SW480 (cell line): Measurements from ENCODE around the gene KCTD19.
"Not testable (repeated sequence)": the region's sequence is repeated elsewhere in the genome, so short reads cannot be mapped to it uniquely, and the experiment has no call there.

ENCODE experiments used
- DNase-seq: peaks from one replicate; pipeline ENCODE4 v3.0.0-alpha.2; 2016; ENCODE audit warnings: low spot score

The KCTD19 gene

DNA sequence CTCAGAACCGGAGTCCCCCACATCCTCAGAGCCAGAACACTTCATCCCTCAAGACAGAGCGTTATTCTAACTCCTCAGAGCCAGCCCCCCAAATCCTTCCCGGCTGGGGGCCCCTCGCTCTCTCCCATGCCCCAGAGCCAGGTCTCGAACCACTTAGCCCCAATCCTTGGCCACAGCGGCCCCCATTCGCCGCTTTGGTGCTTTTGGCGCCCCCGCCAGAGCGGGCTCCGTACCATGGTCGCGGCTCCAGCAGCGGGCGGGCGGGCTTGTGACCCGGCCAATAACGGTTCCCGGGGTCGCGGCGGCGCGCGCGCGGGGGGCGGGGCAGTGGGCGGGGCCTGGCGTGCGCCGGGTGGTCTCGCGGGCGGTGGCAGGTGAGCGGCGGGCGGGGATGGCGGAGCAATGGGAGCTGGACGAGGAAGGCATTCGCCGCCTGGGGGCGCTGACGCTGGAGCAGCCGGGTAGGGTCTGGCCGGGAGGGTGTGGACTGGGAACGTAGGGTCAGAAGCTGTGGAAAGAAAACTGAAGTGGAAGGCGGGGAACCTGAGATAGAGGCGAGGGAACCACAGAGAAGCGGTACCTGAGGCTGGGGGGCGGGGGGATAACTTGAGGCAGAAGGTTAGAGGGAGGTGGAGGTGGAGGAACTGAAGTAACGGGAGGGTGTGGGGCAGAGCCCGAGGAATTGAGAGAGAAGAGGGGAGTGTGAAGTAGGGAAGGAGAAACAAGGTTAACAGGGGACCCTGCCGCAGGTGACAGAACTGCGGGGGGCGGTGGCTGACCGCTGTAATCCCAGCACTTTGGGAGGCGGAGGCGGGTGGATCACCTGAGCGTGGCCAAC is at the start of gene KCTD19, which contains the start of gene LRRC36:
Gene KCTD19, minus strand, starts transcription at position 270 of the 838 bp plus-strand sequence. Its CDS starts 34 bp downstream, at position 236.
Gene LRRC36, plus strand, starts transcription at position 344 of the 838 bp plus-strand sequence. Its CDS starts 48 bp downstream, at position 392.
- peak; percentile 45 for DNase-seq

DNA sequence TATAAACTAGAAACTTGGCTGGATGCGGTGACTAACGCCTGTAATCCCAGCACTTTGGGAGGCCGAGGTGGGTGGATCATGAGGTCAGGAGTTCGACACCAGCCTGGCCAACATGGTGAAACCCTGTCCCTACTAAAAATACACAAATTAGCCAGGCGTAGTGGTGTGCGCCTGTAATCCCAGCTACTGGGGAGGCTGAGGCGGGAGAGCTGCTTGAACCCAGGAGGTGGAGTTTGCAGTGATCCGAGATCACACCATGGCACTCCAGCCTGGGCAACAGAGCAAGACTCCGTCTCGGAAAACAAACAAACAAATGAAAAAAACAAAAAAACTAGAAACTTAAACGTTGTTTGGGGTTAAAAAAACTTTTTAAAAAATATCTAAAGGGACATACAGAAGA is 49.5 kb upstream of the KCTD19 start:
- DNase-seq, result not testable (repeated sequence)

DNA sequence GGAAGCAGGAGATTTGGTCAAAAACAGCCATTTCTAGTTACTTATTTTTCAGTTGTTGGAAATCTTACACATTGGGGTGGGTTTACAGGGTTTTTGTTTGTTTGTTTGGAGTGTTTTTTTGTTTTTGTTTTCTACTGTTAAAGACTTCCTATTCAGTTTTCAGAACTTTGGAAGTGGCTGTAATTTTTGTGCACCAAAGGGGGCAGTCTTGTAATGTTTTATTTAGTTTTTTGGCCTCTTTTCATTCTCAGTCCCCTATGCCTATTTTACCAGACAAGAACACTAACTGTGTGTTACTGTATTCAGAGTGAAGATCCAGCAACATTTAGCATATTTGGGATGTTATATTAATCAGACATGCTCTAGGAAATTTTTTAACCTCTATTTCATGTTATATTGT is 46.1 kb upstream of the KCTD19 start:
- DNase-seq, result peak; percentile 22

DNA sequence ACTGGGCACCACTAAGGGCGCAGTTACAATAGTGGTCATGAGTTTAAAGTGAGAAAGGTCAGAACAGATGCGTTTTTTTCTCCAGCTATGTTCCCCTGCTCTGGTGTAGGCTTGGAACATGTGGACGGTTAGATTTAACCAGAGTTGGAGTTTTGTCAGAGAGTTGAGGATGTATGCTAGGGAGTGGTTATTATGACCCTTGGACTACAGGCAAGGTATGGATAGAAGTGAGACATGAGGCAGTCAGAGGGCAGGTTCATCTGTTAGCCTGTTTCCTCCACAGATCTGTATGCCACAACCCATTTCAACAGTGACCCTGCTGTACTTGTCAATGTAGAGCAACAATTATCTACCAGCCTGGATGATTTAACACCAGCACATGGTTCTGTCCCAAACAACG is 44.1 kb upstream of the KCTD19 start:
- DNase-seq, result no peak

DNA sequence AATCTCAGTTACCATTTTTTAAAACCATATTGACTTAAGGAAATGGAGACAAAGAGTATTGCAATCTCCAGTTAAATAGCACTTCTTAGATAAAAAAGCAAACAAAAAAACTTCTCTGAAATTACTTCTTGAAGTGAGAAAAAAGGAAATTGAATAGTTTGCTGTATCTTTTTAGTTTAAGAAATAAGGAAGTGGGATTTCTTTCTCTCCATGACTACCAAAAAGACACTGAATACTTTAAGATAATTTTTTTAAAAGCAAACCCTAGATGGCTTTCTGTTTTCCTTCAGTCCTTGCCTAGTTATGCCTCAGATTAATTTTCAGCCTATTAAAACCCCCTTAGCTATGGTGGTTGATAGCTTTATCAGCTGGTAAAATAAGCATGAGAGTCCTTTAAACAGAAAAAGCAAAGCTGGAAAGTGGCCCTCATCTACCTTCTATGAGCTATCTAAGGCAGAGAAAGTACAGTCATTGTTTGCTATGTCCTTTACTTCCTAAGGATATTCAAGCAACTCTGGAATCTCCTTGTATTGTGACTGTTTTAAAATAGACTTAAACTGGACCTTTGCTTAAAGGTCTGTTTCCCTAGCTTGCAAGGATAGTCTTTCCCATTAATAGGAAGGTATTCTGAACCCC is 38.2 kb upstream of the KCTD19 start:
- DNase-seq, result no peak

DNA sequence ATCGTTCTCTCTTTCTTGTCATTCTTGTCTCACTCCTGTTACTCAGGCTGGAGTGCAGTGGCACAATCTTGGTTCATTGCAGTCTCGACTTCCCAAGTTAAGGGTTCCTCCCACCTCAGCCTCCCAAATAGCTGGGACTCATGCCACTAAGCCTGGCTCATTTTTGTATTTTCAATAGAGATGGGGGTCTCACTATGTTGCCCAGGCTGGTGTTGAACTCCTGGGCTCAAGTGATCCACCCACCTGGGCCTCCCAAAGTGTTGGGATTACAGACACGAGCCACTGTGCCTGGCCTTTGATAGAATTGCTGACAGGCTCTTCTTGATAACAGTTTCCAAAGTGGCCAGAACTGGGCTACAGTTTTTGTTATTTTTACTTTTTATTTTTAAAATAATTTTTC is 34.5 kb upstream of the KCTD19 start:
- no peak for DNase-seq

DNA sequence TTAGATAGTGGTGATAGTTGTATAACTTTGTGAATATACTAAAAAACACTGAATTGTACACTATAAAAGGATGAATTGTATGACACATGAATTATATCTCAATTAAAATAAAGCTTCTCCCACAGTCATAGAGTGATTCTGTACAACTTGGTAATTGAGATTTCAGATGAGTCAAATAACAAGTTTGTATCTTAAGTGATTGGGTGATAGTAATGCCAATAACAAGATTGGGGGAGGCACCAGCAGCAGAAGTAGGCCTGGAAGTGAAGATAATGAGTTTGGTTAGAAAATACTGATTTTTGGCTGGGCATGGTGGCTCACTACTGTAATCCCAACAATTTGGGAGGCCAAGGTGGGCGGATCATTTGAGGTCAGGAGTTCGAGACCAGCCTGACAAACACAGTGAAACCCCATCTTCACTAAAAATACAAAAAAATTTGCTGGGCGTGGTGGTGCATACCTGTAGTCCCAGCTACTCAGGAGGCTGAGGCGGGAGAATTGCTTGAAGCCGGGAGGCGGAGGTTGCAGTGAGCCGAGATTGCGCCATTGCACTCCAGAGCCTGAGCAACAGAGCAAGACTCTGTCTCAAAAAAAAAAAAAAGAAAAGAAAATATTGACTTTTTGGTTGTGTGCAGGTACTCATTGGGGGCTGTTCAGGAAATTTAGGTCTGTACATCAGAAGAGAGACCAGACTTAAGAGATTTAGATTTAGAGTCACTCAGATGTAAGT is 33.2 kb upstream of the KCTD19 start:
- DNase-seq, result not testable (repeated sequence)

DNA sequence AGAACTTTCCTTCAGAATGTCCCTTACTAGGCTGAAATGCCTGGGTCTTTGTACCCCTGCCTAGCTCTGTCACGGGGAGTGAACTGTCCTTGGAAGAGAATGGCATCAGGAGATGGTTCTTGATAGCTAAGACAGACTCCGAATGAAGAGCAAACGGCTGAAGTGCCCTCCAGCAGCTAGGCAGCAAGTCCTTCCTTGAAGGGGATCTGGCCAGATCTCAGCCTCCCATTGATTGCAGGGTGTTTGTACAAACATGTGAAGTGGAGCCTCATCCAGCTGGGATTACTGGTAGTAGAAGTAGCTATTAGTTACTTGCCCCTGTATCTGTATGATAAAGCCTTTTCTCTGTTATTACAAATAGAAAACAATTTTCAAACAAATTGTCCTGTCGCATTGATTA is 31.0 kb upstream of the KCTD19 start:
- no peak for DNase-seq

DNA sequence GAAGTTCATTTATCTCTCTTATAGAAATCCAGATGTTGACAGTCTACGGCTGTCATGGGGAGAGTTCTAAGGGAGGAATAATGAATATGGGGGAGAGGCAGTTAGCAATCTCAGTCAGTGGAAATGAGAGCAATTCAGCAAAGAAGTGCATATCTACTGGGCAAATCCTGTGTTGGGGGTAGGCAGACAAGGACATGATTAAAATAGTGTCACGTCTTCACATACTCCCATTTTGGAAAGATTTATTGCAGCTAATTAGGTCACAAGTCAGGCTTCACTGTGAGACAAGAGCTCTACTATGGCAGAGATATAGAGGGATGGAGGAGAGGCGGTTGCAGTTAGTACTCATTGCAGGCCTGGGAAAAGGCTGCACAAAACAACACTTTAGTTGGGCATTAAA is 29.9 kb upstream of the KCTD19 start:
- no peak for DNase-seq

DNA sequence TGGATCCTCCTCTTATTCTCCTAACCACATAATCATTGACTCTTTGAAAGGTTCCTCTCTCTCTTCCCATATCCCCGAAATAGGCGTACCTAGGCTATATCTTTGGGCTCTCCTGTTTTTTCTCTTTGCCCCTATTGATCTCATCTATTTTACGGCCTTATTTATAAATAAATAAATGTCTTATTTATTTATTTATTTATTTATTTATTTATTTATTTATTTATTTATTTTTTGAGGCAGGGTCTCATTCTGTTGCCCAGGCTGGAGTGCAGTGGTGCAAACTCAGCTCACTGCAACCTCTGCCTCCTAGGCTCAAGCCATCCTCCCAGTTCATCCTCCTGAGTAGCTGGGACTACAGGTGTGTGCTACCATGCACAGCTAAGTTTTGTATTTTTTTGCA is 25.9 kb upstream of the KCTD19 start:
- DNase-seq, result not testable (repeated sequence)

DNA sequence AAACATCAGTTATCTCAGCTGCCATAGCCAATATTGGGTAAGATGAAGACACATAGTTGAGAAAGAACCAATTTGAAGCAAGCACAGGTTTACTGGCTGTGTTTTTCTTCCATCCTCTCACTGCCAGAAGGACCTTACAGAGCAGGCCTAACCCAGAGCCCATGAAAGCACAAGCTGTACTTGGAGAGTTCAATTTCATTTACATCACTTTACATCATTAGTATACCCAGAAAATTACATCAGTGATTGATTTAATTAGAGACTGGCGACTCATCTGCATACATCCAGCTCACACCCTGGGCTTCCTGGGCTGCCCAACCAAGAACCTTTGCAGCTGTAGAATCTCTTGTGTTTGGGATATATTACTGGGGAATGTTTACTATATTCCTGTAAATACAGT is 23.8 kb upstream of the KCTD19 start:
- DNase-seq, result no peak

DNA sequence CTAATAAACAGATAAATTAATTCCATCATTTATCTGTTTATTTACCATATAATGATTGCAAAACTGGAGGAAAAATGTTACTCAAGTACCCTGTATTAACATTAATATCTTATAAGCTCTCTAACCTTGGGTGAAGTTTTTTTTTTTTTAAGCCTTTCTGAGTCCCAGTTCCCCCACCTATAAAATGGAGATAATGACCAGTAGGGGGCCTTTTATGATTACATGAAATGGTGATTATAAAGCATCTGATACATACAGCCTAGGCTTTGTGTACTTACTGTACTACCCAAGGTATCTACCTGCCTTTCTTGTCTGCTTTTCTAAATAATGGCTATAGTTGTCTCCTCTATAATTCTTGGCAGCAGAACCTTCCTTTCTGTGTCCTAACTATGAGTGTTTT is 22.6 kb upstream of the KCTD19 start:
- peak; percentile 62 for DNase-seq

DNA sequence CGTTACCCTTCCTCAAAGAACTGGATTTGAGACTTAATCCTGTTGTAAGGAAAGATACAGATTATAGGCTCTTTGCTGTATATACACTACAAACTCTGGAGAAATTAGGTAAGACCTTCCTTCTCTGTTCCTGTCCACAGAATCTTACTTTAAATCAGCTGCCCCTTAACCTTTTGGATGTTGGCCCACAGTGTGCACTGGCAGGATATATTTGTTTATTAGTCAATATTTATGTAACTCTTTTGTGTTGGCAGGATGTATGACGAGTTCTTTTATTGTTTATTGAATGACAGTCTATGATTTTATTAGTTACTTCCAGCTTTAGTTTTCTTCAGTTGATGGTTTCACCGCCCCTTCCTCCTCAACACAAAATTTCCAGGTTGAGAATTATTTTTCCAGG is 19.8 kb upstream of the KCTD19 start:
- DNase-seq, result no peak

DNA sequence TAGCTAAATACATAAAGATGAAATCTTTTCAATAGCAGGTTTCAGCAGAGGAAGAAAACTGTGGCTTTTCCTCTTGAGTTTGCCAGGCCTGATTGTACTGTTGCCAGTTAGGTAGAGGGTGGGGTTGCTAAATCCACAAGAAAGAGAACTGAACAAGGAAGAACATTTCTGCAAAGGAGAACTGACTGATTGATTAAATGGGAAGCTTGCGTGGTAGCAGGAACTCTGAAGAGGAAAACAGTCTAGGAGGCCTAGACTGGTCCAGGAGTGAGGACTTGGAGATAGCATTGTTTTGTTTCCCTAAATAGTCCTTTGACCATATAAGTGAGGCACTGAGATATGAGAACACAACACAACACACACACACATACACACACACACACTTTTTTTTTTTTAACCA is 18.9 kb upstream of the KCTD19 start:
- no peak for DNase-seq

DNA sequence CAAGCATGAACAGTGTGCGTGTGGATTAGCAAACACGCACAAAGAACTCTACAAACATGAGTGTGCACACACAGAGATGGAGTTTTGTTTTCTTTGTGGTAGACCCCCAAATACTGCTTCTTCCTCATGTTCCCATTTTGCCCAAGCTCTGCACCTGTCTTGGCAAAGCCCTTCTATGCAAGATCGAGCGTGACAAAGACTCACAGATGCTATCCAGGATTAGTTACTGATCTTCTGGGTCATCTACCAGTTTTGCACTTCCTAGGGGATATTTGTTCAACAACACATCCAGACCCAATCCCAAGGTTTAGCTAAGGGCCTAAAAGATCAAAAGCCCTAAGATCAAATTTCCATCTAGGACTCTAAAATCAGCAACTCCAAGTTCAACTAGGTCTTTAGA is 16.1 kb upstream of the KCTD19 start:
- no peak for DNase-seq

DNA sequence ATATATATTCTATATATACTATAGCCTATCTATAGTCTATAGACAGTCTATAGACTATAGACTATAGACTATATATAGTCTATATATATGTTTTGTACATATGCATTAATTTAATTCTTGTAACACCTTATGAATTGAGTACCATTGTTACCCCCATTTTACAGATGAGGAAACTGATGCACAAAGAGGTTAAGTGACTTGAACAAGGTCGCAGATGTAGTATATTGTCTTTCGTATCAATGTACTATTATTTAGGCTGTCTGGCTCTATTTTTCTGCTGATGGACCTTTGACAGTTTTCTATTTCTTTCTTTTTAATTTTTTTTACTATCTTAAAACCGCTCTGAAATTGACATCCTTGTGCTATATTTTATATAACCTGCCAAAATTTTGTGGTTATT is 14.7 kb upstream of the KCTD19 start:
- no peak for DNase-seq

DNA sequence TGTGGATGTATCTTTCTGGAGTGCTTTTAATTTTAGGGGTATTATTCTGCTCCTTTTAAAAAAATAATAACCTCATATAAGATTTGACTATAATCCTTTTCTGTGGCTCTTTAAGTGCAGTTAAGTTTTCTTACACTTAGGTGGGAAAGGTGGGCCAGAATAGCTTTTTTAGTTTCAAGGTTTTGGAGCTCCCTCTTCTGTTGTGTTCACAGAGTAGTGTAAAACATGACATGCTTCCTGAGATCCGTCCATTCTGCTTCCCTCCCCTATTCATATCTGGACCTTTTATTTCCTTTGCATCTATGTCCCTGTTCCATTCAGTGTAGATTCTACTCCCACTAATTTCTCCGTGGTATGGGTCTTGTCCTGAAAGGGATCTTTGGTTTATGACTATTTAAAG is 12.9 kb upstream of the KCTD19 start:
- peak; percentile 43 for DNase-seq

DNA sequence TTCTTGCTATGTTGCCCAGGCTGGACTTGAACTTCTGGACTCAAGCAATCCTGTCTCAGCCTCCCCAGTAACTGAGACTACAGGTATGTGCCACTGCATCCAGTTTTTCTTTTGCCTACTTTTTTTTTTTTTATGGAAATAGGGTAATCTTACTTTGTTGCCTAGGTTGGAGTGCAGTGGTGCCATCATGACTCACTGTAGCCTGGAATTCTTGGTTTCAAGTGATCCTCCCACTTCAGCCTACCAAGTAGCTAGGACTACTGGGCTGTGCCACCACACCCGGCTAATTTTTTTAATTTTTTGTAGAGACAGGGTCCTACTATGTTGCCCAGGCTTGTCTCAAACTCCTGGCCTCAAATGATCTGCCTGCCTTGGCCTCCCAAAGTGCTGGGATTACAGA is 10.1 kb upstream of the KCTD19 start:
- DNase-seq, result no peak

DNA sequence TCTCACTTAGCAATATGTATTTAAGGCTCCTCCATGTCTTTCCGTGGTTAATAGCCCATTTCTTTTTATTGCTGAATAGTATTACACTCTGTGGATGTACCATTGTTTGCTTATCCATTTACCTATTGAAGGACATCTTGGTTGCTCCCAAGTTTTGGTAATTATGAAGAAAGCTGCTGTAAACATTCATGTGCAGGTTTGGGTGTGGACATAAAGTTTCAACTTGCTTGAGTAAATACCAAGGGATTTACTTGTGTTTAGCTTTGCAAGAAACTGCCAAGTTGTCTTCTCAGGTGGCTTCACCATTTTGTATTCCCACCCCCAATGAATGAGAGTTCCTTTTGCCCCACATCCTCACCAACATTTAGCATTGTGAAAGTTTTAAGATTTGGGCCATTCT is 9.6 kb upstream of the KCTD19 start:
- DNase-seq, result no peak

DNA sequence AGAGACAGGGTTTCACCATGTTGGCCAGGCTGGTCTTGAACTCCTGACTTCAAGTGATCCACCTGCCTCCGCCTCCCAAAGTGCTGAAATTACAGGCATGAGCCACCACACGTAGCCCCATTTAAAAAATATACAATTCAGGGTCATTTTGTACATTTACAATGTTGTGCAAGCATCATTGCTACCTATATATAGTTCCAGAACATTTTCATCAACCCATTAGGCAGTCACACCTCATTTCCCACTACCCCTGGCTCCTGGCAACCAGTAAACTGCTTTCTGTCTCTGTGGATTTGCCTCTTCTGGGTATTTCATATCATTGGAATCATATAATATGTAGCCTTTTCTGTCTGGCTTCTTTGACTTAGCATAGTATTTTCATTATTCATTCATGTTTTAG is 6.8 kb upstream of the KCTD19 start:
- DNase-seq, result no peak

DNA sequence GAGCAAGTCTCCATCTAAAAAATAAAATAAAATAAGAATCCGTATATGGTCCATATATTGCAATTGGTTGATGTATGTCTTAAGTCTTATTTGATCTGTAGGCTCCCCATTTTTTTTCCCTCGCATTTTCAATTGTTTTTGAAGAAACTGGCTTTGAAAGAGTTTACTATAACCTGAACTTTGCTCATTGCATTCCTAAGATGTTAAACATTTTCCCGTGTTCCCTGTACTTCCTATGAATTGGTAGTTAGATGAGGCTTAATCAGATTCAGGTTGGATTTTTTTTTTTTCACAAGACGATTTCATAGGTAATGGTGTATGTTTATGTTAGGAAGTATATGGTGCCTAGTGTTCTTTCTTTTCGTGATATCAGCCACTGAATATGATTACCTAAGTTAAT is 3.4 kb upstream of the KCTD19 start:
- DNase-seq, result no peak

DNA sequence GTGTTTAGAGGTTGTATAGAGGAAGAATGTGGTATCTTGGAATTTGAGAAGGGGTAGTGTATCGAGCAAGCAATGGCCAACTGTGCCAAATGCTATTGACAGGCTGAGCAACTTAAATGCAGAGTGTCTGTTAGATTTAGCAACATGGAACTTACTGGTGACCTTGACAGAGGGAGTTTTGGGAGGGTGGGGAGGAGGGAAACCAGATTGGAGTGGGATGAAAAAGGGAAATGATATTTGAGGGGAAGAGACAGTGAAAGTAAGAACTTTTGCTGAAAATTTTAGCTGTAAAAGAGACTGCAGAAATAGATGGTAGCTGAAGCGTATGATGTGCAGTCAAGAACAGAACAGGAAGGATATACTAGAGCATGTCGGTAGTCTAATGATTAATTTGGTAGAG is 1.2 kb upstream of the KCTD19 start:
- no peak for DNase-seq

DNA sequence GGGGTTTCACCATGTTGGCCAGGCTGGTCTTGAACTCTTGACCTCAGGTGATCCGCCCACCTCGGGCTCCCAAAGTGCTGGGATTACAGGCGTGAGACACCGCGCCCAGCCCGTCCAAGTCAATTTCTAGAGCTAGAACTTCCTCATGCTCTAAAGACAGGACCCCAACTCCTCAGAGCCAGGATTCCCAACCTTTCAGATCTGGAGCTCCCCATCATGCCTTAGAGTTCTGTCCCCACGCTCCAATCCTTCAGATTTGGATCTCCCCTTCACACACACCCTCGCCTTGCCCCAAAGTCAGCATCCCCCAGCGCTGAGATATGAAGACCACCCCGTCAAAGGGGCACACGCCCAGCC is 448 bp downstream of the KCTD19 start:
- DNase-seq, result no peak
